ENCODE data around the gene GDAP1L1. TPM values are rescaled to one million over a fixed set of nuclear protein-coding genes. Genes with fewer than 3 reads are reported as not detected.
"Not testable (repeated sequence)": the region's sequence is repeated elsewhere in the genome, so short reads cannot be mapped to it uniquely, and the experiment has no call there.

Gene GDAP1L1
- total RNA-seq, 1 donor from 2014 or later, result not detected

- no peak for TF ChIP-seq POLR2AphosphoS5 (IDR thresholded peaks at IDR 0.05; ENCODE audit: insufficient read depth in 1 of 2, low read depth in 1 of 2)
- no peak for TF ChIP-seq POLR2A (IDR thresholded peaks at IDR 0.05)
- TF ChIP-seq, protein P1, sequence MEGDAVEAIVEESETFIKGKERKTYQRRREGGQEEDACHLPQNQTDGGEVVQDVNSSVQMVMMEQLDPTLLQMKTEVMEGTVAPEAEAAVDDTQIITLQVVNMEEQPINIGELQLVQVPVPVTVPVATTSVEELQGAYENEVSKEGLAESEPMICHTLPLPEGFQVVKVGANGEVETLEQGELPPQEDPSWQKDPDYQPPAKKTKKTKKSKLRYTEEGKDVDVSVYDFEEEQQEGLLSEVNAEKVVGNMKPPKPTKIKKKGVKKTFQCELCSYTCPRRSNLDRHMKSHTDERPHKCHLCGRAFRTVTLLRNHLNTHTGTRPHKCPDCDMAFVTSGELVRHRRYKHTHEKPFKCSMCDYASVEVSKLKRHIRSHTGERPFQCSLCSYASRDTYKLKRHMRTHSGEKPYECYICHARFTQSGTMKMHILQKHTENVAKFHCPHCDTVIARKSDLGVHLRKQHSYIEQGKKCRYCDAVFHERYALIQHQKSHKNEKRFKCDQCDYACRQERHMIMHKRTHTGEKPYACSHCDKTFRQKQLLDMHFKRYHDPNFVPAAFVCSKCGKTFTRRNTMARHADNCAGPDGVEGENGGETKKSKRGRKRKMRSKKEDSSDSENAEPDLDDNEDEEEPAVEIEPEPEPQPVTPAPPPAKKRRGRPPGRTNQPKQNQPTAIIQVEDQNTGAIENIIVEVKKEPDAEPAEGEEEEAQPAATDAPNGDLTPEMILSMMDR (IDR thresholded peaks at IDR 0.05), result no peak
- intact Hi-C loops (cut with DNase I), result no loop called here
- no peak overlapping the region for H3K27ac ChIP-seq
- H3K4me1 ChIP-seq, result peaks cover 7% of the 10 kb centered on the region
- no peaks in the 10 kb centered on the region for H3K9me3 ChIP-seq
- no peaks in the 10 kb centered on the region for H3K36me3 ChIP-seq
- H3K4me3 ChIP-seq, result no peak overlapping the region
- H3K27me3 ChIP-seq, result no peaks in the 10 kb centered on the region
- DNase-seq (ENCODE audit: extremely low spot score in 2 of 2), result no peak
Observed at GRCh38 chr20:44324343-44324742, 77.2 kb downstream of the GDAP1L1 start.

GRCh38 chr20:44326391-44327159 is 79.5 kb downstream of the GDAP1L1 start:
- no peaks in the 10 kb centered on the region for H3K27me3 ChIP-seq
- H3K9me3 ChIP-seq, result no peaks in the 10 kb centered on the region
- no peak for DNase-seq (ENCODE audit: extremely low spot score in 2 of 2)
- peak overlapping the region in 1 of 2 donors; percentile 10 for H3K4me3 ChIP-seq
- H3K4me1 ChIP-seq, result peaks cover 7% of the 10 kb centered on the region
- intact Hi-C loops (cut with DNase I), result no loop called here
- no peak overlapping the region for H3K27ac ChIP-seq
- H3K36me3 ChIP-seq, result no peaks in the 10 kb centered on the region
- TF ChIP-seq POLR2AphosphoS5 (IDR thresholded peaks at IDR 0.05; ENCODE audit: insufficient read depth in 1 of 2, low read depth in 1 of 2), result no peak
- TF ChIP-seq, protein P1 (IDR thresholded peaks at IDR 0.05), result no peak
- no peak for TF ChIP-seq POLR2A (IDR thresholded peaks at IDR 0.05)

- H3K36me3 ChIP-seq; H3K9me3 ChIP-seq; H3K27me3 ChIP-seq; H3K4me3 ChIP-seq; intact Hi-C loops (cut with DNase I); H3K4me1 ChIP-seq; DNase-seq (ENCODE audit: extremely low spot score in 2 of 2); H3K27ac ChIP-seq: not testable (repeated sequence)
Observed at GRCh38 chr20:44327748-44328147, 80.6 kb downstream of the GDAP1L1 start.

GRCh38 chr20:44328428-44328827 is 81.3 kb downstream of the GDAP1L1 start:
- Histone ChIP-seq H3K4me1 (peaks cover 7% of the 10 kb centered on the region), H3K27ac (no peak overlapping the region), H3K36me3 (no peaks in the 10 kb centered on the region), H3K4me3 (no peak overlapping the region), H3K9me3 (no peaks in the 10 kb centered on the region), H3K27me3 (no peaks in the 10 kb centered on the region)
- intact Hi-C loops (cut with DNase I), result no loop called here
- DNase-seq (ENCODE audit: extremely low spot score in 2 of 2), result no peak
- TF ChIP-seq POLR2AphosphoS5 (IDR thresholded peaks at IDR 0.05; ENCODE audit: insufficient read depth in 1 of 2, low read depth in 1 of 2), result no peak
- TF ChIP-seq, protein P1 (IDR thresholded peaks at IDR 0.05), result no peak

Other genes with a start within 250 kb of the GDAP1L1 start
- 13.8 TPM for gene JPH2, start 60.1 kb upstream of the GDAP1L1 start, total RNA-seq
- 28.0 TPM for gene OSER1, start 36.5 kb upstream of the GDAP1L1 start, total RNA-seq
- 7.4 TPM for gene FITM2, start 63.9 kb downstream of the GDAP1L1 start, total RNA-seq
- not detected for gene R3HDML, start 89.7 kb downstream of the GDAP1L1 start, total RNA-seq
- not detected for gene HNF4A, start 108.4 kb downstream of the GDAP1L1 start, total RNA-seq
- gene TTPAL, start 228.6 kb downstream of the GDAP1L1 start, total RNA-seq, result 16.0 TPM

Measured in vagina (tissue), 2 donors.